Measurements from ENCODE around the gene GDF10.

GDF10 gene

DNA sequence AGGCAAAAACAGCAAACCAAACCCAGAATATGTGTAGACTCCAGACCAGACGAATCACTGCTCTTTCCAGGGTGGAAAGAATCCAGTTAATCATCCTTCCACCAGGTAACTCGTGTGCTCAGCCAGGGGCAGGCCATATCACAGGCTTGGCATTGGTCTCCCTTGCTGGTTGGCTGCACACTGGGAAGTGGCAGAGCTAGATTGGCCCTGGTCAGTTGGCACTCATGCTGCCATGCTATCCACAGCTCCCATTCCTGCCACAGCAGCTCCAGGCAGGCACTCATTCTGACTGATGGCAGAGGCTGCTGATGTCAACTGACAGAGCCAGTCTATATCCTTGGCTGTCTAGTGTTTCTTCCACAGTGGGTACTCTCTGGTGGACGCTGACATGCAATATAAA lies 9.7 kb upstream of the GDF10 start:
- in situ Hi-C loops (cut with HindIII; ENCODE audit: low sequenced_read_pairs) = no loop called here

DNA sequence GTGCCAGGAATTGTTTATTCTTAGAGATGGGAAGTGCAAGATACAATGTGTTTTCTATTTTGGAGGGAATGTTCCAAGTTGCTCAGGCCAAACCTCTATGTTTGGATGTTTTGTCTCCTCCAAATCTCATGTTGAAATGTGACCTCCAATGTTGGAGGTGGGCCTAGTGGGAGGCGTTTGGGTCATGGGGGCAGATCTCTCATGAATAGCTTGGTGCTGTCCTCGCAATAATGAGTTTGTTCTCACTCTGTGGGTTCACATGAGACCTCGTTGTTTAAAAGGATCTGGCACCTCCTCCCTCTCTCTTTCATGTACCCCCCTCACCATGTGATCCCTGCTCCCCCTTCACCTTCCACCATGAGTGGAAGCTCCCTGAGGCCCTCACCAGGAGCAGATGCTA lies 8.3 kb upstream of the GDF10 start:
- in situ Hi-C loops (cut with HindIII; ENCODE audit: low sequenced_read_pairs) = no loop called here

DNA sequence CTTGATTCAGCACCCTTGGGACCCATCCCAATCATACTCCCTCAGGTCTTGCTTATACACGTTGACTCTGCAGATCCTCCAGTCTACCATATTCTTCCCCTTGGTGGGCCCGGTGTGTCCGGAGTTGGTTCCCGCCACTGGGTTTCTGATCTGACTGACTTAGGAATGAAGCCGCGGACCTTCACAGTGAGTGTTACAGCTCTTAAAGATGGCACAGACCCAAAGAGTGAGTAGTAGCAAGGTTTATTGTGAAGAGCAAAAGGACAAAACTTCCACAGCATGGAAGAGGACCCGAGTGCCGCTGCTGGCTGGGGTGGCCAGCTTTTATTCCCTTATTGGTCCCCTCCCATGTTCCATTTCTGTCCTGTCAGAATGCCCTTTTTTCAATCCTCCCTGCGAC lies 5.9 kb upstream of the GDF10 start:
- in situ Hi-C loops (cut with HindIII; ENCODE audit: low sequenced_read_pairs) = no loop called here

DNA sequence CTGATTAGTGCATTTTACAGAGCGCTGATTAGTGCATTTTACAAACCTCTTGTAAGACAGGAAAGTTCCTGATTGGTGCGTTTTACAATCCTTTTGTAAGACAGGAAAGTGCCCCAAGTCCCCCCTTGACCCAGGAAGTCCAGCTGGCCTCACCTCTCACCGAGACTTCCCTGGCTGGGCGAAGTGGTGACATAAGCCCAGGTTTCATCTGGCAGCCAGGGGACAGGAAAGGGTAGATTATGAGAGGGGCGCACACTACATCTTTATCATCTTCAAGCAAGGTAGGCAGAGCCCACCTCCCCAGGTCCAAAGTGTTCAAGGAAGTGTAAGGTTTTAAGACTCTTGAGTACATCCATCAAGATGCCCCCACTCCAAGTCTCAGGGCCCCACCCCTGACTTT lies 5.5 kb upstream of the GDF10 start:
- in situ Hi-C loops (cut with HindIII; ENCODE audit: low sequenced_read_pairs) = no loop called here

DNA sequence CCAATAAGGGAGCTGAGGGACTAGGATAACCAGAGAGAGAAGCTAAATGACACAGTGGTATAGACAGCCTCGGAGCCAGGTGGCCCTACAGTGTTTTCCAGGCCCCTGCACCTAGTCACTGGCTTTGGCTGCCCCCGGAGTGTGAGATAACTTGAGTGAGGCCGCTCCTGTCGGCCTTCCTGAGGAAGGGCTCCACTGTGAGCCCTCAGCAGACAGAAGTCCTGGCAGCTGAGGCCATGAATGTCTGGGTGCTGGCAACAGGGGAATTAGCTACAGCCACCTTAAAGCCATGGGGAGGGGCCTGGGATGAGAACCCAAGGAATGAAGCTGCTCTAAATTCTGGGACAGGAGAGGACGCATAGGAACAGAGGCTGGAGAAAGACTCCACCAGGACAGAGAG lies 4.6 kb upstream of the GDF10 start:
- in situ Hi-C loops (cut with HindIII; ENCODE audit: low sequenced_read_pairs) = no loop called here

DNA sequence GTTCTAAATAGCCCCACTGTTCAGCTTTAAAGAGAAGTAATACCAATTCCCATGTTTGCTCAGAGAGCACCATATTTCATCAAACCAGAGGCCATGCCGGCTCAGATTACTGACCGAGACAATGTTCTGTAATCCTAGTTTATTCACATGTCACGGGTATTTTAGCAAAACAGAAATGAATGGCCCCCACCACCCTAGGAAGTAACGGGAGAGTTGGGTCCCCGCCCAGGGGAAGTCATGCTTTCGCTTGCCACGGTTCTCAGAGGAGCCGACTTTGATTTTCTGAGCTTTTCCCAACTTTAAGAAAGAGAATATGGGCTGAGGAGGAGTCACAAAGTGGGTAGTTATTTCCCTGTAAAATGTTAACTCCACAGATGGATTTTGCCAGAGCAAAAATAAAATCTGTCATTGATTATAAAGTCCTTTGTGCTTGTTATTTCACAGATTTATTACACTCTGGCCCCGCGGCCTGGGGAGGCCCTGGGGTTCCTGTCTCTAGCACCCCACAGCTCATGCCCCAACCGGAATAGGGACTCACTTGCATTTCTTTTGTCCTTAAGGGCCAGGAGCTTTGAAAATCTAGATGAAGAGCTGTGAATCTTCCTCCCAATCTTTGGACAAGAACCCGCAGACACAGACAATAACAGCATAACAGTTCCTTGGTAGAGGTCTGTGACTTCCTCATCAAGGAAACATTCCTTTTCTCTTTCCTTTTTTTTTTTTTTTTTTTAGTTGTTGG lies 3.7 kb upstream of the GDF10 start:
- in situ Hi-C loops (cut with HindIII; ENCODE audit: low sequenced_read_pairs) = no loop called here

DNA sequence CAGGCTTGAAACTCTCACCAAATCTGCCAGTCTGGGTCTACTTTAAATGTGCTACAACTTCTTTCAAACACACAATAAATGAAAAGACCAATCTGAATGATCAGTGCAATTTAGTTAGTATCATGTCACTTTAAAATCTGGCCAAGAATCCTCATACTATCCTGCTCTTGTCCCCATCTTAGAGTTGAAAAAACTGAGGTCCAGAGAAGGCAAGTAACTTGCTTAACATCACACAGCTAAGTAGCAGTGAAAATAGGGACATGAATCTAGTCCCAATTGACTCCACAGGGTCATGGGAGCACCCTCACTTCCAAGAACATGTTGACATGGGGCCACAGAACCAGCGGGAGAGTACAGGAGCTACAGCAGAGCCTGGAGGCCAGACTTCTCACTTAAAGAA lies 3.1 kb upstream of the GDF10 start:
- in situ Hi-C loops (cut with HindIII; ENCODE audit: low sequenced_read_pairs) = no loop called here

DNA sequence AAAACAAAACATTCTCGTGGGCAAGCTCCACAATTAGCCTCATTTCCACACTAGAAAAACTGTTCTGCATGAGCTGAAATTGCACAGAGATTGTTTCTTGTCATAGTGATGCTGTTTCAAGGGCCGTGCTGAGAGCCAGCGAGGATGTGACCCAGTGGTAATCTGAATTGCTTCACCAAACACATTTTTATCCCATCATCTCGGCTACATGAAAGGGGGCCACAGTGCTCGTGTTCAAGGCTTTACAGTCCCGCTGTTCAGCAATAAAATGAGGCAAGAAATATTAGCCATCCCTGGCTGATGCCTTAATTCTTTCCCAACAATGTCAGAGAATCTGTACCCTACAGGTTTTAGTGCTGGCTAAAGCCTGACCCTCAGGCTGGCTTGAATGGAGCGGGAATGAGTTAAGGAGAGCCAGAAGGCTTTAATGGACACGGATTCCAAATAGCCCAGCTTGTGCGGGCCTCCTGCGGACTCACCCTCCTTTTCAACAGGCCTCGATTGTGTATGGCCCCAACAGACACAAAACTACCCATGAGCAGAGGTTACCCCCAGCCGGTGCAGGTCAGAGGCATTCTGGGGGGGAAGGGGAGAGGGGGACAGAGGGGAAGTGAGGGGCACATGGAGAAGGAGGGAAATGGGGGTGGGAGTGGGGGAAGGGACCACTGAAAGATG lies 2.0 kb upstream of the GDF10 start:
- in situ Hi-C loops (cut with HindIII; ENCODE audit: low sequenced_read_pairs) = no loop called here

DNA sequence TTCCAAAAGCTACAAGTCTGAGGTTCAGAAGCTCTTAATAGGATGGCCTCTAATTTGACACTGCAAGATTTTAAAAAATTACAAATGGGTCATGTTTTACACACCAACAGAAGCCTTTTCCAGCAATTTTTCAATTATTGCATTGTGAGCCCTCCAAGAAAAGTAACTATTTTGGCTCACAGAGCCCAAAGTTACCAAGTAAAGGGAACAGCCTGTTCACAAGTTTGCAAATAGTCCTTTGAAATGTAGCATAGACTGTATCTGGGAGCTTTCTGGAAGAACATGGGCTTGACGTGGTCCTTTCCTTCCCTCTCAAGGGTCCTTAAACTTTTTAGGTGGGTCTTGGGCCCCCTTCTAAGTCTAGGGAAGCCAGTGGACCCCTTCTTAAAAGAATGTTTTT lies 1.3 kb upstream of the GDF10 start:
- in situ Hi-C loops (cut with HindIII; ENCODE audit: low sequenced_read_pairs) = no loop called here

DNA sequence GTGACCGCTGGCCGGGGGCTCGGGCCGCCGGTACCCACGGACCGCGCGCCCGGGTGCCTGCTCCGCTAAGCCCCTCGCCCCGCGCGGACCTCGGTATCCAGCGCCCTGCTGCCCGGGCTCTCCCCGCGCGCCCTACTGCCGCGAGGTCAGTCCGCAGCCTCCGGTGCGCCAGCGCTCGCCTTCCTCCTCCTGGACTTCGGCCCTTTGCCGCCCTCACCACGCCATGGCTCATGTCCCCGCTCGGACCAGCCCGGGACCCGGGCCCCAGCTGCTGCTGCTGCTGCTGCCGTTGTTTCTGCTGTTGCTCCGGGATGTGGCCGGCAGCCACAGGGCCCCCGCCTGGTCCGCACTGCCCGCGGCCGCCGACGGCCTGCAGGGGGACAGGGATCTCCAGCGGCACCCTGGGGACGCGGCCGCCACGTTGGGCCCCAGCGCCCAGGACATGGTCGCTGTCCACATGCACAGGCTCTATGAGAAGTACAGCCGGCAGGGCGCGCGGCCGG lies 483 bp downstream of the GDF10 start:
- in situ Hi-C loops (cut with HindIII; ENCODE audit: low sequenced_read_pairs) = loop anchor here (25.0 kb wide), 1 partner anchor 263 kb away; no protein-coding TSS in a partner anchor

DNA sequence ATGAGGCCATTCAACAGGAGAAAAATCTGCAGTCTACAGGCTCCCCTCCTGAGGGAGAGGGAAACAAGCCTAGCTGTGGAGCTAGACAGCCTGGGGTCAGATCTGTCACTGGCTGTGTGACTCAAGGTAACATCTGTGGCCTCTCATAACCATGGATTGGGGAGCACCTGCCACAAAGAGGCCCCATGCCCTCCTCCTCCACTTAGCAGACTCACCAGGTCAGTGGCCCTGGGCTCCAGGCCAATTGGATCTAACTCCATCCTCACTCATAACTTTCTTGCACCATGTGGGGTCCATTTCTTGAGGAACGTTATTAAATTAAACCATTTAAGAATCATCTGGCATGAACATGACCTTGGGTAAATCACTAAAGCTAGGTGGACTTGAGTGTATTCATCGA lies 1.8 kb downstream of the GDF10 start:
- in situ Hi-C loops (cut with HindIII; ENCODE audit: low sequenced_read_pairs) = loop anchor here (25.0 kb wide), 1 partner anchor 265 kb away; no protein-coding TSS in a partner anchor

DNA sequence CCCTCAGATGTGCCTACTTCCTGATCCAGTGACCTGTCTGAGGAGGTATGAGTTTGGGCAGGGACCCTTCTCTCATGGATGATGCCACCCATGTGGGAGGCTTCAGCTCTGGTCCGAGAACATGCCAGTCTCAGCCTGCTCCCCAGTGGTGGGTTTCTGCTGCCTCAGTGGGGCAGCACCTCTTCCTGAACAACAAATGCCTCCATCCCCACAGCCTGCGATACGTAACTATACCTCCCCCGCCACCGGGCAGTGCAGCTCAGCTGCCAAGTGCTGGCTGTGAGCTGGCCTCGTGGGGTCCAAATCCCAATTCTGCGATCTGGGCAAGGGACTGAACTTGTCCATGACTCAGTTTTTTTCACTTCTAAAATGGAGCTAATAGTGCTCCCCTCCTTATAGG lies 3.1 kb downstream of the GDF10 start:
- in situ Hi-C loops (cut with HindIII; ENCODE audit: low sequenced_read_pairs) = loop anchor here (25.0 kb wide), 1 partner anchor 266 kb away; no protein-coding TSS in a partner anchor

DNA sequence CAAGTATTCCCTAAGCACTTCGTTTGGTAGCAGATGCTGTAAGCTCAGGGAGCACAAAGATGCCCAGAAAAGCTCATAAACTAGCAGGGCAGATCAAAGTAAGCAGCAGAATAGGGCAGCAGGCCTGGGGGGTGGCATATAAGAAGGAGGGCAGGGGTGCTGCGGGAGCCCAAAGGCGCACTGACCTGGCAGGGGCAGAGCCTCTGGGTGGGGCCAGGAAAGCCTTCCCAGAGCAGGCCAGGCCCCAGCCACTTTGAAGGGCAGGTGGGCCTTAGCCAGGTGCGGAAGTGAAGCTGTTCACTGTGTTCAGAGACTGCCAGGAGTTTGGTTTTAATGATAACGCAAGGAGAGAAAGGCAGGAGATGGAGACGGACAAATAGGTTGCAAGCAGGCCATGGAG lies 3.9 kb downstream of the GDF10 start:
- in situ Hi-C loops (cut with HindIII; ENCODE audit: low sequenced_read_pairs) = loop anchor here (25.0 kb wide), 1 partner anchor 267 kb away; no protein-coding TSS in a partner anchor

DNA sequence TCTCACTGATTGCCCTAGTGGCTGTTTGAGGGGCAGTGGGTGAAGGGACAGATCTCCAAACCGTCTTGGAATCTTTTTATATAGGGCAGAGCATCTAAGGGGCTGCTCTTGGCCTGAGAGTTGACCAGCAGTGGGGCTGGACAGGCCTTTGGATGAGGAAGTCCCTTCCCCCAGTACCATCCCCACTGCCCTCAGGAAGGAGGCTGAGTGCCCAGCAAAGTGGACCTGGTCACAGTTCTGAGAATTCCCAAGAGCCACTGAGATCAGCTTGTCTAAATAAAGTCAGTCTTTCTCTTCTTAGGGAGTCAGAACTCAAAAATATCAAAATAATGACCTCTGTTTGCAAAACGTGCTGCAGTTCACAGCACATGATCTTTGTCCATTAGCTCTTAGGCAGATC lies 5.6 kb downstream of the GDF10 start:
- in situ Hi-C loops (cut with HindIII; ENCODE audit: low sequenced_read_pairs) = loop anchor here (25.0 kb wide), 1 partner anchor 268 kb away; no protein-coding TSS in a partner anchor

DNA sequence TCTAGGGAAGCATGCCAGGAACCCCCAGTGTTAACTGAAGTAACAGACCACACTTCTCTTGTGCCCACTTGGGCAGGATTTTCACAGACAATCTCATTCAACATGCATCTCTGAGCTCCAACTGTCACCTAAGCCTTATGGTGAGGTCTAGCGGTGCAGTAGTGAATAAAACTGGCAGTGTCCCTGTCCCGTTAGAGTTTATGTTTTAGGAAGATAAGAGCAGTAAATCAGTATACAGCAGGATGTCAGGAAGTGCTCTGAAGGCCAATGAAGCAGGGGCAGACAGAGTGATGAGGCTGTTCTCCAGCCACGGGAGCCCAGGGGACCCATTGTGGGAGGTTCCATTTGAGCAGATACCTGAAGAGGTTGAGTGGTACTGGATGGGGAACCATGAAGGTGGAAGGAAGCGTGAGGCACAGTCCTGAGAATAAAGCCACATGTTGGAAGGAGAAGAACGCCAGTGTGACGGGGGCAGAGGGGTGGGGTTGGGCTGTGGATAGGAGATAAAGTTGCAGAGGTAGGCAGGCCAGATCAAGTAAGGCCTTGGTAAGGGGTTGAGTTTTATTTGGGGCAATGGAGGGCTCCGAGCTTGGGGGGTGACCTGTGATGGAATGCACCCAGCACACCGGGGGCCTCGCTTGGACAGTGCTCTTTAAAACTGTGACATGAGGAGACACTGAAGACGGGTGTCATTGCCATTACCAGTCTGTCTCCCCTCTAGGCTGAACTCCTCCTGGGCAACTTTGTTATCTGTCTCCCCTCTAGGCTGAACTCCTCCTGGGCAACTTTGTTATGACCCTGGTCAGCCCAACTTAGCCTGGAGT lies 6.6 kb downstream of the GDF10 start:
- in situ Hi-C loops (cut with HindIII; ENCODE audit: low sequenced_read_pairs) = loop anchor here (25.0 kb wide), 1 partner anchor 269 kb away; no protein-coding TSS in a partner anchor

DNA sequence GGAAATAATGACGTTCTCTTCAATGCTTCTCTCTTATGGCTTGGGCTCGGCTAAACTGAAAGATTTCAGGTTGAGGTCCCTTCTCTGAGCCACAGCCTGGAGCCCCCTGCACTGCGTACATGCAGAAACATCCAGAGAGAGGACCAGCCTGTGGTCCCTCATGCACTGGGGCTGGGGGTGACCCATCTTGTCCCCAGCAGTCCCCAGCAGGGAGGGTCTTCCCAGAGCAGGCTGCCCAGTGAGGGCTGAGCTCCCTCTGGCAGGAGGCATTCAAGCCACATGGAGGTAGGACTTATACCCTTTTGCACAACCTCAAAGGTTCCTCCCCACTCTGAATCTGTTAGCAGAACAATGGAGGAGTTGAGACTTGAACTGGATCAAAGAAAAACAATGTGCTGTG lies 7.4 kb downstream of the GDF10 start:
- in situ Hi-C loops (cut with HindIII; ENCODE audit: low sequenced_read_pairs) = loop anchor here (25.0 kb wide), 1 partner anchor 270 kb away; no protein-coding TSS in a partner anchor

DNA sequence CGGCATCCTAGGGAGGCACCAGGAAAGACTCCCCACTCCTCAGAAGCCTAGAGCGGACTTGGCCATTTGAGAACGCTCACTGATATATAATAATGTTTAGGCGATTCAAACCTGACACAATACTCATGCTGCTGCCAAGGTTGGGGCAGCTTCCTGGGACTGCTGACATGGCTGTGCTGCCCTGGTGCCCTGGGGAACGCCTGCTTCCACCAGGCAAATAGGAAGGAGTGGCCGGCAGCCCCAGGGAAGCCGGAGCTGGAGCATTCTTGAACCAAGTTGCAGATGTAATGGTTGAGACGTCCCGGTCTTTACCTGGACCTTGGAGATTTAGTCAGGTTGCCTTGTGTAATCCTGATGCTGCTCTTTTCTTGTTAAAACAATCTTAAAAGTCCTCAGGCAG lies 8.8 kb downstream of the GDF10 start:
- in situ Hi-C loops (cut with HindIII; ENCODE audit: low sequenced_read_pairs) = loop anchor here (25.0 kb wide), 1 partner anchor 271 kb away; no protein-coding TSS in a partner anchor

DNA sequence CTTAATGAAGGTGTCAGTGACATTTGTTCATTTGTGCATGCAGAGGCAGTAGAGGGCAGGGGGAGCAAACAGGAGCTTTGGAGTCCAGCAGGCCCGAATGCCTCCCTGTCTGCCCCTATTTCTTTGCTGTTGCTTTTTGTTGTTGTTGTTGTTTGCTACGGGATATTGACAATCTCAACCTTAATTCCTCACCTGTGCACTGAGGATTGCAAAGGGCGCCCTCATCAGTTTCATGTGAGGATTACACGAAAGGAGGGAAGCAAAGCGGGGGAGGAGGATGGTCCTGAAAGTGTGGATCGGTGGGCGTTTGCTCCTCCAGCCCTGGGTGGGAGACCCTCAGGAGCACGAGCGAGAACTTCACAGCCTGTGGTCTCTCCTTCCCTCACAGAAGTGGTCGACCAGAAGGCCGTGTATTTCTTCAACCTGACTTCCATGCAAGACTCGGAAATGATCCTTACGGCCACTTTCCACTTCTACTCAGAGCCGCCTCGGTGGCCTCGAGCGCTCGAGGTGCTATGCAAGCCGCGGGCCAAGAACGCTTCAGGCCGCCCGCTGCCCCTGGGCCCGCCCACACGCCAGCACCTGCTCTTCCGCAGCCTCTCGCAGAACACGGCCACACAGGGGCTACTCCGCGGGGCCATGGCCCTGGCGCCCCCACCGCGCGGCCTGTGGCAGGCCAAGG lies 9.6 kb downstream of the GDF10 start:
- in situ Hi-C loops (cut with HindIII; ENCODE audit: low sequenced_read_pairs) = loop anchor here (25.0 kb wide), 1 partner anchor 272 kb away; no protein-coding TSS in a partner anchor

DNA sequence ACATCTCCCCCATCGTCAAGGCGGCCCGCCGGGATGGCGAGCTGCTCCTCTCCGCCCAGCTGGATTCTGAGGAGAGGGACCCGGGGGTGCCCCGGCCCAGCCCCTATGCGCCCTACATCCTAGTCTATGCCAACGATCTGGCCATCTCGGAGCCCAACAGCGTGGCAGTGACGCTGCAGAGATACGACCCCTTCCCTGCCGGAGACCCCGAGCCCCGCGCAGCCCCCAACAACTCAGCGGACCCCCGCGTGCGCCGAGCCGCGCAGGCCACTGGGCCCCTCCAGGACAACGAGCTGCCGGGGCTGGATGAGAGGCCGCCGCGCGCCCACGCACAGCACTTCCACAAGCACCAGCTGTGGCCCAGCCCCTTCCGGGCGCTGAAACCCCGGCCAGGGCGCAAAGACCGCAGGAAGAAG lies 10.1 kb downstream of the GDF10 start:
- in situ Hi-C loops (cut with HindIII; ENCODE audit: low sequenced_read_pairs) = loop anchor here (25.0 kb wide), 1 partner anchor 273 kb away; no protein-coding TSS in a partner anchor
